DND-41 (cell line): ENCODE results near the gene CRTAC1.

Experiments used
- CTCF ChIP-seq: IDR thresholded peaks from 2 replicates; pipeline ENCODE4 v1.5.1; 2012; ENCODE audit warnings: borderline replicate concordance, low read length, moderate library complexity, mild to moderate bottlenecking; ENCODE audit not compliant: poor library complexity, severe bottlenecking; ENCODE audit errors: extremely low read depth
- EZH2 ChIP-seq: IDR thresholded peaks from 3 replicates; pipeline ENCODE4 v1.6.1; 2012; ENCODE audit warnings: borderline replicate concordance, low read depth, mild to moderate bottlenecking, moderate library complexity, low read length, inconsistent platforms; ENCODE audit not compliant: severe bottlenecking

- no peak for TF ChIP-seq CTCF
- no peak for TF ChIP-seq EZH2
Observed at GRCh38 chr10:97823734-97824133, 206.7 kb downstream of the CRTAC1 start.
